CD4-positive, alpha-beta T cell (primary cell): ENCODE results near the gene ITSN1. TPM values are rescaled to one million over a fixed set of nuclear protein-coding genes. Genes with fewer than 3 reads are reported as not detected.

ENCODE experiments used
- ATAC-seq: fragments of 200-7000 bp; cut with Tn5 transposase; one replicate; pipeline ENCODE4 v1.10.0; 2022; ENCODE audit warnings: mild to moderate bottlenecking; ENCODE audit not compliant: poor library complexity
- CTCF ChIA-PET: fragments of 350-600 bp; sonication (Branson Sonifier 250); formaldehyde crosslinking; loops from one replicate; lab custom pipeline; 2021; ENCODE audit warnings: antibody characterized with exemption, inconsistent platforms; lab: Charles Lee
- POLR2A ChIA-PET: fragments of 350-600 bp; sonication (Branson Sonifier 250); formaldehyde crosslinking; loops from one replicate; lab custom pipeline; 2021; ENCODE audit warnings: antibody characterized with exemption, inconsistent platforms; lab: Charles Lee
- DNase-seq, 14 experiments: peaks; one replicate each; pipeline ENCODE4 v3.0.0-alpha.2; 2013 to 2020; ENCODE audit warnings: mixed read lengths in 2 of 14
- H3K27ac ChIP-seq, 2 donors: one replicate each; pipeline versions ENCODE4 v1.5.1 to v1.7.0; 2013; ENCODE audit warnings: low read length in 2 of 2, low read depth in 1 of 2, mild to moderate bottlenecking in 1 of 2
- H3K27me3 ChIP-seq, 2 experiments: 1 replicate in 1 of 2; 2 replicates in 1 of 2; pipeline versions ENCODE4 v1.6.1 to v1.7.0; 2013; ENCODE audit warnings: low read length in 2 of 2, control low read depth in 1 of 2, mild to moderate bottlenecking in 1 of 2, moderate library complexity in 1 of 2; ENCODE audit not compliant: insufficient read depth in 2 of 2, control insufficient read depth in 1 of 2
- H3K36me3 ChIP-seq: one replicate; pipeline ENCODE4 v1.6.1; 2013; ENCODE audit warnings: low read length, control low read depth; ENCODE audit not compliant: insufficient read depth
- H3K4me1 ChIP-seq: one replicate; pipeline ENCODE4 v1.6.1; 2013; ENCODE audit warnings: low read length, control low read depth; ENCODE audit not compliant: insufficient read depth
- H3K4me3 ChIP-seq: one replicate; pipeline ENCODE4 v1.5.1; 2013; ENCODE audit warnings: mild to moderate bottlenecking, low read length, moderate library complexity
- H3K9me3 ChIP-seq, 2 experiments: 1 replicate in 1 of 2; 2 replicates in 1 of 2; pipeline versions ENCODE4 v1.6.1 to v1.7.0; 2013; ENCODE audit warnings: low read length in 2 of 2, mild to moderate bottlenecking in 2 of 2, control low read depth in 1 of 2, moderate library complexity in 1 of 2; ENCODE audit not compliant: control insufficient read depth in 1 of 2, insufficient read depth in 1 of 2
- H3K27ac Mint-ChIP-seq: one replicate; pipeline ENCODE4 v1.8.0; 2020; ENCODE audit warnings: mixed read lengths
- H3K27me3 Mint-ChIP-seq: one replicate; pipeline ENCODE4 v1.8.0; 2021; ENCODE audit warnings: mixed read lengths
- H3K36me3 Mint-ChIP-seq: one replicate; pipeline ENCODE4 v1.8.0; 2021; ENCODE audit warnings: low read depth, mixed read lengths
- H3K4me1 Mint-ChIP-seq: one replicate; pipeline ENCODE4 v1.8.0; 2021; ENCODE audit warnings: low read depth, mixed read lengths
- H3K4me3 Mint-ChIP-seq: one replicate; pipeline ENCODE4 v1.8.0; 2020; ENCODE audit warnings: mild to moderate bottlenecking, mixed read lengths
- H3K9me3 Mint-ChIP-seq: one replicate; pipeline ENCODE4 v1.8.0; 2020; ENCODE audit warnings: mixed read lengths
- intact Hi-C, 2 experiments: fragments of 100-400 bp; cut with DNase I in 1 of 2; cut with micrococcal nuclease in 1 of 2; formaldehyde crosslinking; loops; one replicate each; pipeline versions ENCODE4 v1.15.1 to v1.9.0; 2023 to 2025; cut with DNase I, micrococcal nuclease
- total RNA-seq, 174 experiments: library from RNA in 2 of 174; stranded (reverse) in 2 of 174; gene quantifications; one replicate each; pipeline ENCODE4 v1.2.3 and lab custom pipeline; 2021 to 2026
- TF ChIP-seq, protein P1 (sequence below): fragments of 200-600 bp; IDR thresholded peaks from one replicate; pipeline ENCODE4 v1.8.0; 2022; ENCODE audit warnings: antibody characterized with exemption, mild to moderate bottlenecking

Gene ITSN1
- total RNA-seq, 2 experiments from 2014 or later: 2.1 to 3.0 TPM

DNA sequence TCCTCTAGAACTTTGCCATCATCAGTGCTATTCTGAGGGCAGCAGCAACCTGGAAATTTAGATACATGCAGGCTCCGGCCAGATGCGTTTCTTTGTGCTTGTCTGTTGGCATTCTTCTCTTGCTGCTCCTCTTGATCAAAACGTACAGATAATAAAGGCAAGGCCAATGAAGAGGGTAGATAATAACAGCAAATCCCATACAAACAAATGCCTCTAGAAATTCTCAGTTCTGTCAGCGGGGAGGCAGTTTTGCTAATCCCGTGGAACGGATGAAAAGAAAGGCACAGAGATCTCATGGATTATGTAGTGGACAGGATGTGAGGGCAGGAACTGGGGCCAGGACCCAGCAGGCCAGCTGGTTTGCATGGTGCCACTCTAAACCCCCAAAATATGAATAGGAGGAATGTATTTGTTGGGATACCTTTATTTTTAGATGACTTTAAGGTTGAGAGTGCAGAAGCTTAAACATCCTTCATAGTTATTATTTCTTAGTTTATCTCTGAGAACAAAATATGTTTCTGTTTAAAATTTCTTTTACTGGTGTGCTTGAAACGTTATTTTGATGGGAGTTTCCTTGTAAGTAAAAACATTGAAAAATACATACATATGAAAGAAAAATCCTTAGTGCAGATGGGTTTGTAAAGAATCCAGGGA lies 1.5 kb downstream of the ITSN1 start:
- H3K36me3 Mint-ChIP-seq: peaks cover 14% of the 10 kb centered on the region
- H3K4me3 Mint-ChIP-seq: peak overlapping the region; percentile 94
- TF ChIP-seq, protein P1, sequence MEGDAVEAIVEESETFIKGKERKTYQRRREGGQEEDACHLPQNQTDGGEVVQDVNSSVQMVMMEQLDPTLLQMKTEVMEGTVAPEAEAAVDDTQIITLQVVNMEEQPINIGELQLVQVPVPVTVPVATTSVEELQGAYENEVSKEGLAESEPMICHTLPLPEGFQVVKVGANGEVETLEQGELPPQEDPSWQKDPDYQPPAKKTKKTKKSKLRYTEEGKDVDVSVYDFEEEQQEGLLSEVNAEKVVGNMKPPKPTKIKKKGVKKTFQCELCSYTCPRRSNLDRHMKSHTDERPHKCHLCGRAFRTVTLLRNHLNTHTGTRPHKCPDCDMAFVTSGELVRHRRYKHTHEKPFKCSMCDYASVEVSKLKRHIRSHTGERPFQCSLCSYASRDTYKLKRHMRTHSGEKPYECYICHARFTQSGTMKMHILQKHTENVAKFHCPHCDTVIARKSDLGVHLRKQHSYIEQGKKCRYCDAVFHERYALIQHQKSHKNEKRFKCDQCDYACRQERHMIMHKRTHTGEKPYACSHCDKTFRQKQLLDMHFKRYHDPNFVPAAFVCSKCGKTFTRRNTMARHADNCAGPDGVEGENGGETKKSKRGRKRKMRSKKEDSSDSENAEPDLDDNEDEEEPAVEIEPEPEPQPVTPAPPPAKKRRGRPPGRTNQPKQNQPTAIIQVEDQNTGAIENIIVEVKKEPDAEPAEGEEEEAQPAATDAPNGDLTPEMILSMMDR: no peak
- no peaks in the 10 kb centered on the region for H3K9me3 Mint-ChIP-seq
- Histone ChIP-seq H3K4me3 (peak overlapping the region; percentile 58), H3K27me3 (peaks cover 5 to 17% of the 10 kb centered on the region in 2 experiments), H3K4me1 (peaks cover 18% of the 10 kb centered on the region), H3K9me3 (no peaks in the 10 kb centered on the region), H3K27ac (no peak overlapping the region), H3K36me3 (no peaks in the 10 kb centered on the region)
- ATAC-seq: no peak
- CTCF ChIA-PET: interaction anchor here (0.6 kb wide), 1 partner anchor 669 kb away, joined by 3 read pairs; no protein-coding TSS in a partner anchor
- intact Hi-C loops: loop anchor here (2.0 to 10.0 kb wide), 8 partner anchors 55 to 1251 kb away; partner anchors contain the start of genes ATP5PO (in 1 of the 2), DNAJC28 (in 1 of the 2), DONSON (in 1 of the 2) and MRPS6 (in 1 of the 2)
- DNase-seq: peak in 1 of 14 experiments; percentile 24
- peaks cover 13% of the 10 kb centered on the region for H3K27me3 Mint-ChIP-seq
- POLR2A ChIA-PET: no interaction called here
- H3K27ac Mint-ChIP-seq: peak overlapping the region; percentile 31
- H3K4me1 Mint-ChIP-seq: peaks cover 28% of the 10 kb centered on the region

DNA sequence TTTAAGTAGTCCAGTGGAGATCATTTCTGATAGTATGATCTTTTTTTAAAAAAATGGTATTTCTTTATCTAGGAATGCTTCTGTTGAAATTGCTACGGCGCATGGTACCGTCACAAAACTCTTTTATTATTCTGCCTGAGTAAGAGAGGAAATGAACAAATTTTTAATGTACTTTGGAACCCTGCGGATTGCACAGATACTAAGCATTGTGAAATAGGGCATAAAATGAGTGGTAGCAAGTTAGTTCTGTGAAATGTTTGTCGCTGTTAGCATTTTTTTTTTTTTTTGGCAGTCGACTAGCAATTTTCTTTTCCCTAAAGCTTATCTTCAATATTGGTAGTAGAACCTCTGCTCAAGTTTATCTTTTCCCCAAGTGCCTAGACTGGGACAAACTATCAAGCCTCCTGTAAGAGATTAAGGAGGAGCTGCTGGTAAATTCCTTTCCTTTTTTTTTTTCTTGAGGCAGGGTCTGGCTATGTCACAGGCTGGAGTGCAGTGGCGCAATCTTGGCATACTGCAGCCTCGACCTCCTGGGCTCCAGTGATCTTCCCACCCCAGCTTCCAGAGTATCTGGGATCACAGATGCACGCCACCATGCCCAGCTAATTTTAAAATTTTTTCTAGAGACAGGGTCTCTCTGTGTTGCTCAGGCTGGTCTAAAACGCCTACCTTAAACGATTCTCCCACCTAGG lies 2.2 kb downstream of the ITSN1 start:
- peaks cover 13% of the 10 kb centered on the region for H3K27me3 Mint-ChIP-seq
- peaks cover 5 to 17% of the 10 kb centered on the region in 2 experiments for H3K27me3 ChIP-seq
- no peak for DNase-seq

DNA sequence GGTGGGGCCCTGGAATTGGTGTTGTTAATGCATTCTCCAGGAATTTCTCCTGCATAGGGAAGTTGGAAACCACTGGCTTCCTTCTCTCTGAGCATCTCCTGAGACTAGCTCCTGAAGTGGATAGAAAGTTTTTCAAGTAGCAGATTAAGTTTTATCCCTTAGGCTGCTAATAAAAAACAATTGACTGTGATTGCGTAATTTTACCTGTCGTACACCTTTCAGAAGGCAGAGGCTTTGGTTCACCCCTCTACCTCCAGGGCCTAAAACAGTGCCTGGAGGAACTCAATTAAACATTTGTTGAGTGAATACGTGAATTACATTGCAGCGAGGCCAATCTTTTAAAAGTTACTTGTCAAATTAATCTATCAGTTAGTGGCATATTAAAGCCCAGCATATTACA lies 3.4 kb downstream of the ITSN1 start:
- peaks cover 23% of the 10 kb centered on the region for H3K4me1 Mint-ChIP-seq
- POLR2A ChIA-PET: no interaction called here
- H3K27me3 Mint-ChIP-seq: peaks cover 13% of the 10 kb centered on the region
- CTCF ChIA-PET: no interaction called here
- H3K9me3 Mint-ChIP-seq: no peaks in the 10 kb centered on the region
- no peaks in the 10 kb centered on the region for H3K9me3 ChIP-seq
- no peak overlapping the region for H3K4me3 Mint-ChIP-seq
- TF ChIP-seq, protein P1: no peak
- no peak overlapping the region for H3K4me3 ChIP-seq
- no peak overlapping the region for H3K27ac Mint-ChIP-seq
- no peak overlapping the region for H3K27ac ChIP-seq
- no peak for ATAC-seq
- intact Hi-C loops: loop anchor here (10.0 kb wide), 3 partner anchors 249 to 429 kb away; partner anchors contain the start of genes ATP5PO (in 1 of the 2), MRPS6 (in 1 of the 2) and SLC5A3 (in 1 of the 2)
- no peak for DNase-seq
- peaks cover 16% of the 10 kb centered on the region for H3K4me1 ChIP-seq
- peaks cover 14% of the 10 kb centered on the region for H3K36me3 Mint-ChIP-seq
- no peaks in the 10 kb centered on the region for H3K36me3 ChIP-seq
- peaks cover 5 to 17% of the 10 kb centered on the region in 2 experiments for H3K27me3 ChIP-seq

More for the DNA sequence above, 2.2 kb downstream of the ITSN1 start:
- no peak for ATAC-seq
- Histone ChIP-seq H3K4me1 (peaks cover 18% of the 10 kb centered on the region), H3K27ac (no peak overlapping the region), H3K4me3 (no peak overlapping the region), H3K9me3 (no peaks in the 10 kb centered on the region), H3K36me3 (no peaks in the 10 kb centered on the region)
- TF ChIP-seq, protein P1: no peak
- peak overlapping the region; percentile 94 for H3K4me3 Mint-ChIP-seq
- H3K4me1 Mint-ChIP-seq: peaks cover 23% of the 10 kb centered on the region
- no peak overlapping the region for H3K27ac Mint-ChIP-seq
- H3K9me3 Mint-ChIP-seq: no peaks in the 10 kb centered on the region
- CTCF ChIA-PET: interaction anchor here (0.6 kb wide), 1 partner anchor 670 kb away, joined by 3 read pairs; no protein-coding TSS in a partner anchor
- intact Hi-C loops: loop anchor here (5.0 to 10.0 kb wide), 6 partner anchors 152 to 1252 kb away; partner anchors contain the start of genes ATP5PO (in 1 of the 2), DNAJC28 (in 1 of the 2), MRPS6 (in 1 of the 2) and RCAN1 (in 1 of the 2)
- peaks cover 14% of the 10 kb centered on the region for H3K36me3 Mint-ChIP-seq
- POLR2A ChIA-PET: no interaction called here
